Measurements from ENCODE around the gene SYTL1. TPM values are rescaled to one million over a fixed set of nuclear protein-coding genes. Genes with fewer than 3 reads are reported as not detected.

Gene SYTL1
- total and polyA plus RNA-seq, 9 of the 15 experiments (the other 6 are each of a cell fraction or from before 2014, with no cell fraction given): 0.04 to 9.3 (median 1.7) TPM

- TF ChIP-seq FOXJ3 (CRISPR knock-in tag; IDR thresholded peaks at IDR 0.05) (no peak), ZNF639 (CRISPR knock-in tag; conservative IDR thresholded peaks at IDR 0.05 in 1 of 2, IDR thresholded peaks at IDR 0.05 in 1 of 2) (no peak), ZFP36 (IDR thresholded peaks at IDR 0.05; ENCODE audit: low read depth, low read length, partially characterized antibody) (peak; percentile 17), RCOR1 (IDR thresholded peaks at IDR 0.05; ENCODE audit: borderline replicate concordance in 1 of 2, low read depth in 2 of 2, low read length in 2 of 2) (peak in 1 of 2 experiments; percentile 20; a peak in 1 of 4 replicates), ETV5 (CRISPR knock-in tag; IDR thresholded peaks at IDR 0.05; ENCODE audit: low read depth) (peak; percentile 50; the same call in 1 of the 2 replicates), SPI1 (IDR thresholded peaks at IDR 0.05; ENCODE audit: borderline replicate concordance, low read depth, low read length) (0 out of 2 replicates have a peak, but pooled peaks have one; percentile 32), TCF3 (CRISPR knock-in tag; IDR thresholded peaks at IDR 0.05) (peak; percentile 51), REST (IDR thresholded peaks at IDR 0.05; ENCODE audit: borderline replicate concordance) (no peak), REST (CRISPR knock-in tag; IDR thresholded peaks at IDR 0.05; ENCODE audit: low read depth) (no peak), ZNF239 (CRISPR knock-in tag; IDR thresholded peaks at IDR 0.05) (no peak), SIX5 (IDR thresholded peaks at IDR 0.05; ENCODE audit: borderline replicate concordance in 1 of 2, insufficient read depth in 1 of 2, low read depth in 1 of 2, low read length in 2 of 2) (no peak), ZNF507 (tag; conservative IDR thresholded peaks at IDR 0.05) (no peak), MTA1 (IDR thresholded peaks at IDR 0.05; ENCODE audit: borderline replicate concordance) (no peak), NR4A1 (CRISPR knock-in tag; IDR thresholded peaks at IDR 0.05) (no peak), NR4A1 (tag; IDR thresholded peaks at IDR 0.05) (no peak), SMARCA4 (IDR thresholded peaks at IDR 0.05) (peak; percentile 51), ZNF124 (CRISPR knock-in tag; IDR thresholded peaks at IDR 0.05) (no peak)
Measured at GRCh38 chr1:27377760-27378495, 36.1 kb downstream of the SYTL1 start (continued).

Data from K562 (cell line).